Measurements from ENCODE around the gene NEDD4L. TPM values are rescaled to one million over a fixed set of nuclear protein-coding genes. Genes with fewer than 3 reads are reported as not detected.

The NEDD4L gene
- total and polyA plus RNA-seq, 2 donors (not counting 1 experiment from before 2014, with no cell fraction given) = 10.3 to 25.7 TPM

DNA sequence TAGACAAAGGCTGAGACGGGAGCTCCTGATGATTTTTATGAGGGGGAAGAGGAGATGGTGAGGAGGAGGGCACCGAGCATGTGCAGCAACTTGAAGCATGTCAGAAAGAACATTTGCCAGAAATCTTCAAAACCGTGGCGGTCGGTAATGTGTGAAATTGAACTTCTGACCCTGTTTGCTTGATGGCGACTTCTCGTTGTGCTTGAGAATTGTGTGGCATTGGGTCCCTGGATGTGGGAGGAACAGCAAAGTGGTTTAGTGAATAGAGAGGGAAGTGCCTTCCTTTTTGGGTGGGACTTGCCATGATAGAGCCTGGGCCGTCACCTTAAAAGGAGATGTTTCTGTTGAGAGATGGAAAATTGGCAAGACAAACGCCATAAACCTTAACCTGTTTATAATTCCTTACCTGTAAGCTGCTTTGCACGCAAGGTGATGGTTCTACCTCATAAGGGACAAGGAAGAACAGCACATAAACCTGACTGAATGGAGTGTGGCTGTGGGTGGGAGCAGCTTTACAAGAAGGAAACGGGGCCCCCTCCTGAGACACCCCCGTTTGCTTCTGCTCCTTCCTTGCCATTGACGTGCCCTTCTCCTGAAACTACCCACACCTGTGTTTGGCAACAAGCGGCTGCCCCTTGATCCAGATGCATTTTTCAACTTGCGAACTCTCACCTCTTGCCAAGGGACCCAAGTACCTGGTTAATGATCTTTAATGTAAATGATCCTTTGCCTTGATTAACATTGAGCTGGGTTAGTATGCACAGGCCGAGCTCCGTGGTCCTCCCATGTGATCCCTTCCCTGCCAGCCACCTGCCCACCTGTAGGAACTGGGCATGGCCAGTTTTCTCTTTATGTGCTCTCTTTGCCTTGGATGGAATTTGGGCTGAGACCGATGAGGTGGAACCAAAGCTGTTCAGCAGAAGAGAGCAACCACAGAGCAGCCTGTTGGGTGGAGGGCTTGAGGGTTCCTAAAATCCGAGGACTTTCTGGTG lies 153.2 kb downstream of the NEDD4L start:
- Histone ChIP-seq H3K9me3 (ENCODE audit: control extremely low read depth in 1 of 3, control insufficient read depth in 2 of 3, insufficient read depth in 1 of 3, low read length in 2 of 3) (no peaks in the 10 kb centered on the region), H4K20me1 (ENCODE audit: control insufficient read depth, insufficient read depth, low read length, poor library complexity, severe bottlenecking) (no peaks in the 10 kb centered on the region), H3K27ac (ENCODE audit: low read length in 2 of 2) (no peak overlapping the region), H2AFZ (ENCODE audit: insufficient read depth, low read depth, low read length, poor library complexity, severe bottlenecking) (no peak overlapping the region), H3K4me3 (ENCODE audit: control extremely low read depth in 1 of 5, extremely low read depth in 1 of 5, insufficient read depth in 1 of 5, low read depth in 2 of 5, low read length in 4 of 5) (no peak overlapping the region), H3K4me2 (replicated peaks; ENCODE audit: low read depth, low read length, poor library complexity, severe bottlenecking) (no peak overlapping the region), H3K4me1 (ENCODE audit: control insufficient read depth in 2 of 2, insufficient read depth in 2 of 2, low read length in 2 of 2) (peaks cover 7 to 12% of the 10 kb centered on the region in 2 donors), H3K36me3 (replicated peaks in 1 of 2; ENCODE audit: control extremely low read depth in 1 of 2, control insufficient read depth in 1 of 2, extremely low read depth in 1 of 2, insufficient read depth in 2 of 2, low read length in 1 of 2) (no peaks in the 10 kb centered on the region), H3K79me2 (ENCODE audit: control insufficient read depth, insufficient read depth, low read length) (no peaks in the 10 kb centered on the region), H3K27me3 (replicated peaks in 1 of 4; ENCODE audit: control extremely low read depth in 1 of 4, control insufficient read depth in 3 of 4, insufficient read depth in 4 of 4, low read length in 3 of 4) (no peaks in the 10 kb centered on the region), H3K9ac (ENCODE audit: low read length) (no peak overlapping the region)
- DNase-seq (no peak), ATAC-seq (ENCODE audit: low read depth) (no peak)
- TF ChIP-seq EZH2 (IDR thresholded peaks at IDR 0.05; ENCODE audit: borderline replicate concordance, insufficient read depth, low read depth, low read length, poor library complexity, severe bottlenecking) = no peak
- TF ChIP-seq, protein P1, sequence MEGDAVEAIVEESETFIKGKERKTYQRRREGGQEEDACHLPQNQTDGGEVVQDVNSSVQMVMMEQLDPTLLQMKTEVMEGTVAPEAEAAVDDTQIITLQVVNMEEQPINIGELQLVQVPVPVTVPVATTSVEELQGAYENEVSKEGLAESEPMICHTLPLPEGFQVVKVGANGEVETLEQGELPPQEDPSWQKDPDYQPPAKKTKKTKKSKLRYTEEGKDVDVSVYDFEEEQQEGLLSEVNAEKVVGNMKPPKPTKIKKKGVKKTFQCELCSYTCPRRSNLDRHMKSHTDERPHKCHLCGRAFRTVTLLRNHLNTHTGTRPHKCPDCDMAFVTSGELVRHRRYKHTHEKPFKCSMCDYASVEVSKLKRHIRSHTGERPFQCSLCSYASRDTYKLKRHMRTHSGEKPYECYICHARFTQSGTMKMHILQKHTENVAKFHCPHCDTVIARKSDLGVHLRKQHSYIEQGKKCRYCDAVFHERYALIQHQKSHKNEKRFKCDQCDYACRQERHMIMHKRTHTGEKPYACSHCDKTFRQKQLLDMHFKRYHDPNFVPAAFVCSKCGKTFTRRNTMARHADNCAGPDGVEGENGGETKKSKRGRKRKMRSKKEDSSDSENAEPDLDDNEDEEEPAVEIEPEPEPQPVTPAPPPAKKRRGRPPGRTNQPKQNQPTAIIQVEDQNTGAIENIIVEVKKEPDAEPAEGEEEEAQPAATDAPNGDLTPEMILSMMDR (IDR thresholded peaks at IDR 0.05) = no peak
- H3K4me3 Mint-ChIP-seq = peak overlapping the region; percentile 10
- POLR2A ChIA-PET = no interaction called here
- intact Hi-C loops (cut with micrococcal nuclease) = no loop called here
- H3K4me1 Mint-ChIP-seq = peaks cover 25% of the 10 kb centered on the region
- CTCF ChIA-PET = no interaction called here
- H3K27me3 Mint-ChIP-seq = no peaks in the 10 kb centered on the region
- 91% methylated on average over 10 of the region's 19 CpGs for WGBS (ENCODE audit: insufficient coverage)
- no peak overlapping the region for H3K27ac Mint-ChIP-seq
- no peaks in the 10 kb centered on the region for H3K9me3 Mint-ChIP-seq (ENCODE audit: insufficient read depth)

- POLR2A ChIA-PET = no interaction called here
- WGBS (ENCODE audit: insufficient coverage) = no CpG with 5 or more reads among the region's 5 CpGs
- H3K9me3 Mint-ChIP-seq (ENCODE audit: insufficient read depth) = no peaks in the 10 kb centered on the region
These were observed 157.2 kb downstream of the NEDD4L start for GRCh38 chr18:58201268-58201667.

More at GRCh38 chr18:58201268-58201667, 157.2 kb downstream of the NEDD4L start:
- Histone ChIP-seq H3K9me3 (ENCODE audit: control extremely low read depth in 1 of 3, control insufficient read depth in 2 of 3, insufficient read depth in 1 of 3, low read length in 2 of 3) (no peaks in the 10 kb centered on the region), H2AFZ (ENCODE audit: insufficient read depth, low read depth, low read length, poor library complexity, severe bottlenecking) (no peak overlapping the region), H3K79me2 (ENCODE audit: control insufficient read depth, insufficient read depth, low read length) (no peaks in the 10 kb centered on the region), H4K20me1 (ENCODE audit: control insufficient read depth, insufficient read depth, low read length, poor library complexity, severe bottlenecking) (no peaks in the 10 kb centered on the region), H3K4me3 (ENCODE audit: control extremely low read depth in 1 of 5, extremely low read depth in 1 of 5, insufficient read depth in 1 of 5, low read depth in 2 of 5, low read length in 4 of 5) (no peak overlapping the region), H3K4me2 (replicated peaks; ENCODE audit: low read depth, low read length, poor library complexity, severe bottlenecking) (no peak overlapping the region), H3K9ac (ENCODE audit: low read length) (no peak overlapping the region), H3K36me3 (replicated peaks in 1 of 2; ENCODE audit: control extremely low read depth in 1 of 2, control insufficient read depth in 1 of 2, extremely low read depth in 1 of 2, insufficient read depth in 2 of 2, low read length in 1 of 2) (no peaks in the 10 kb centered on the region), H3K27ac (ENCODE audit: low read length in 2 of 2) (no peak overlapping the region), H3K27me3 (replicated peaks in 1 of 4; ENCODE audit: control extremely low read depth in 1 of 4, control insufficient read depth in 3 of 4, insufficient read depth in 4 of 4, low read length in 3 of 4) (no peaks in the 10 kb centered on the region), H3K4me1 (ENCODE audit: control insufficient read depth in 2 of 2, insufficient read depth in 2 of 2, low read length in 2 of 2) (no peaks in the 10 kb centered on the region)
- Mint-ChIP-seq H3K4me1 (peaks cover 7% of the 10 kb centered on the region), H3K27me3 (no peaks in the 10 kb centered on the region), H3K27ac (no peak overlapping the region), H3K4me3 (no peak overlapping the region)
- no peak for TF ChIP-seq EZH2 (IDR thresholded peaks at IDR 0.05; ENCODE audit: borderline replicate concordance, insufficient read depth, low read depth, low read length, poor library complexity, severe bottlenecking)
- TF ChIP-seq, protein P1 (IDR thresholded peaks at IDR 0.05) = no peak
- CTCF ChIA-PET = no interaction called here
- DNase-seq (no peak), ATAC-seq (ENCODE audit: low read depth) (no peak)
- intact Hi-C loops (cut with micrococcal nuclease) = no loop called here

Measured in B cell (primary cell).